ENCODE measurements around the gene RFC3.
"Not testable (repeated sequence)": the region's sequence is repeated elsewhere in the genome, so short reads cannot be mapped to it uniquely, and the experiment has no call there.

RFC3 gene

GRCh38 chr13:33800646-33801186 lies 17.2 kb upstream of the RFC3 start:
- no peak for DNase-seq (ENCODE audit: low read depth in 1 of 2, low spot score in 1 of 2)

GRCh38 chr13:33806470-33807248 lies 11.3 kb upstream of the RFC3 start:
- Histone ChIP-seq H3K27me3 (ENCODE audit: insufficient read depth, poor library complexity, severe bottlenecking) (no peaks in the 10 kb centered on the region), H3K4me3 (replicated peaks; ENCODE audit: insufficient read depth, low read length) (no peak overlapping the region), H3K27ac (replicated peaks) (no peak overlapping the region)
- TF ChIP-seq REST (IDR thresholded peaks at IDR 0.05; ENCODE audit: insufficient replicate concordance, low read depth) = no peak
- TF ChIP-seq POLR2AphosphoS5 (IDR thresholded peaks at IDR 0.05; ENCODE audit: low read depth) = no peak
- TF ChIP-seq SPI1 (IDR thresholded peaks at IDR 0.05; ENCODE audit: borderline replicate concordance, low read depth) = no peak
- TF ChIP-seq CTCF (IDR thresholded peaks at IDR 0.05; ENCODE audit: insufficient read depth, low read length) = no peak
- no peak for TF ChIP-seq GABPA (IDR thresholded peaks at IDR 0.05; ENCODE audit: low read depth)
- DNase-seq (ENCODE audit: low read depth in 1 of 2, low spot score in 1 of 2) = no peak

More at GRCh38 chr13:33800646-33801186, 17.2 kb upstream of the RFC3 start:
- Histone ChIP-seq H3K4me3 (replicated peaks; ENCODE audit: insufficient read depth, low read length) (no peak overlapping the region), H3K27ac (replicated peaks) (no peak overlapping the region), H3K27me3 (ENCODE audit: insufficient read depth, poor library complexity, severe bottlenecking) (no peaks in the 10 kb centered on the region)
- TF ChIP-seq SPI1 (IDR thresholded peaks at IDR 0.05; ENCODE audit: borderline replicate concordance, low read depth) (no peak), GABPA (IDR thresholded peaks at IDR 0.05; ENCODE audit: low read depth) (no peak), CTCF (IDR thresholded peaks at IDR 0.05; ENCODE audit: insufficient read depth, low read length) (no peak), POLR2AphosphoS5 (IDR thresholded peaks at IDR 0.05; ENCODE audit: low read depth) (no peak), REST (IDR thresholded peaks at IDR 0.05; ENCODE audit: insufficient replicate concordance, low read depth) (no peak)

- not testable (repeated sequence) for H3K27ac ChIP-seq (replicated peaks); H3K27me3 ChIP-seq (ENCODE audit: insufficient read depth, poor library complexity, severe bottlenecking); DNase-seq (ENCODE audit: low read depth in 1 of 2, low spot score in 1 of 2)
Measured at GRCh38 chr13:33812829-33813228, 5.1 kb upstream of the RFC3 start.

GRCh38 chr13:33815011-33815550 lies 2.9 kb upstream of the RFC3 start:
- Histone ChIP-seq H3K4me3 (replicated peaks; ENCODE audit: insufficient read depth, low read length) (no peak overlapping the region), H3K27me3 (ENCODE audit: insufficient read depth, poor library complexity, severe bottlenecking) (no peaks in the 10 kb centered on the region), H3K27ac (replicated peaks) (no peak overlapping the region)
- no peak for DNase-seq (ENCODE audit: low read depth in 1 of 2, low spot score in 1 of 2)
- TF ChIP-seq SPI1 (IDR thresholded peaks at IDR 0.05; ENCODE audit: borderline replicate concordance, low read depth) (no peak), GABPA (IDR thresholded peaks at IDR 0.05; ENCODE audit: low read depth) (no peak), REST (IDR thresholded peaks at IDR 0.05; ENCODE audit: insufficient replicate concordance, low read depth) (no peak), POLR2AphosphoS5 (IDR thresholded peaks at IDR 0.05; ENCODE audit: low read depth) (no peak), CTCF (IDR thresholded peaks at IDR 0.05; ENCODE audit: insufficient read depth, low read length) (no peak)

More at GRCh38 chr13:33812829-33813228, 5.1 kb upstream of the RFC3 start:
- not testable (repeated sequence) for H3K4me3 ChIP-seq (replicated peaks; ENCODE audit: insufficient read depth, low read length)
